ENCODE results near the gene INTS7.

INTS7 gene

DNA sequence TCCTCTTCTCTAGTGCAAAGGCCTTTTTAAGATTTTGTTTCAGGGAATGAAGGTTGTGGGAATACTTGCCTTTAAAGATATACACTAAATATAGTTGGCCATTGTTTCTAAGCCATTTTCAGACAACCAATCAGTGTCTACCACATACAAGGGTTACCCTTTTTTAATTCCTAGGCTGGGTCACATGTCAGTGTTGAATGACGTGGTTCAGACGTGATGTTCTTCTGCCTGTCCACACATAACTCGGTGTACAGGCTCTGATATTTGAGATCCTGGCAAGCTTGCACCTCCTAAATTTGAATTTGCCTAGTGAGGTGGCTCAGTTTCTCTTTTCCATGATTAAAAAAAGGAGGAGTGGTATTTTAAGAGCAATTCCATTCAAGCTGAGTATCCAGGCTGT, 39.0 kb upstream of the INTS7 start:
- Mint-ChIP-seq H3K9me3 (no peaks in the 10 kb centered on the region), H3K27me3 (ENCODE audit: low read depth, poor library complexity) (no peaks in the 10 kb centered on the region), H3K27ac (no peak overlapping the region), H3K4me3 (no peak overlapping the region), H3K4me1 (no peaks in the 10 kb centered on the region), H3K36me3 (ENCODE audit: low read depth) (peaks cover 50% of the 10 kb centered on the region)
- TF ChIP-seq, protein P1, sequence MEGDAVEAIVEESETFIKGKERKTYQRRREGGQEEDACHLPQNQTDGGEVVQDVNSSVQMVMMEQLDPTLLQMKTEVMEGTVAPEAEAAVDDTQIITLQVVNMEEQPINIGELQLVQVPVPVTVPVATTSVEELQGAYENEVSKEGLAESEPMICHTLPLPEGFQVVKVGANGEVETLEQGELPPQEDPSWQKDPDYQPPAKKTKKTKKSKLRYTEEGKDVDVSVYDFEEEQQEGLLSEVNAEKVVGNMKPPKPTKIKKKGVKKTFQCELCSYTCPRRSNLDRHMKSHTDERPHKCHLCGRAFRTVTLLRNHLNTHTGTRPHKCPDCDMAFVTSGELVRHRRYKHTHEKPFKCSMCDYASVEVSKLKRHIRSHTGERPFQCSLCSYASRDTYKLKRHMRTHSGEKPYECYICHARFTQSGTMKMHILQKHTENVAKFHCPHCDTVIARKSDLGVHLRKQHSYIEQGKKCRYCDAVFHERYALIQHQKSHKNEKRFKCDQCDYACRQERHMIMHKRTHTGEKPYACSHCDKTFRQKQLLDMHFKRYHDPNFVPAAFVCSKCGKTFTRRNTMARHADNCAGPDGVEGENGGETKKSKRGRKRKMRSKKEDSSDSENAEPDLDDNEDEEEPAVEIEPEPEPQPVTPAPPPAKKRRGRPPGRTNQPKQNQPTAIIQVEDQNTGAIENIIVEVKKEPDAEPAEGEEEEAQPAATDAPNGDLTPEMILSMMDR (IDR thresholded peaks at IDR 0.05): no peak
- DNase-seq: no peak

DNA sequence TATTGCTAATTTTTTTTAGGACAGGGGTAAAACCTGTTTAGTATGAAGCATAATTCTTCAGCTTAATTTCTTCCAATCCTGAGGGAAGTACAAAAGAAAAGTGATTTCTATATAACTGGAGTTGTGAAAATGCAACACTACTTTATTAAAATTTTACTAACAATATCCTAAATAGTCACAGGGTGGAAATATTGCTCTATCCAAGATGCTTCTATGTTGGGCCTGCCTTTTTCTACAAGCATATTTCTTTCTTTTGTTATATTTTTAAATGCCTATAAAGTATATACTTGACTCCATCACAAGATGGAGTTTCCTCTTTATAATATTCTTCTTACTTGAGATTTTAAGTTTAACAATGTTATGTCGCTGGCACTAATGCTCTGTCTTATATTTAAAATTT, 38.1 kb upstream of the INTS7 start:
- Mint-ChIP-seq H3K4me1 (no peaks in the 10 kb centered on the region), H3K27ac (no peak overlapping the region), H3K27me3 (ENCODE audit: low read depth, poor library complexity) (no peaks in the 10 kb centered on the region), H3K9me3 (no peaks in the 10 kb centered on the region), H3K36me3 (ENCODE audit: low read depth) (peaks cover 49% of the 10 kb centered on the region), H3K4me3 (no peak overlapping the region)
- TF ChIP-seq, protein P1 (IDR thresholded peaks at IDR 0.05): no peak
- DNase-seq: no peak

DNA sequence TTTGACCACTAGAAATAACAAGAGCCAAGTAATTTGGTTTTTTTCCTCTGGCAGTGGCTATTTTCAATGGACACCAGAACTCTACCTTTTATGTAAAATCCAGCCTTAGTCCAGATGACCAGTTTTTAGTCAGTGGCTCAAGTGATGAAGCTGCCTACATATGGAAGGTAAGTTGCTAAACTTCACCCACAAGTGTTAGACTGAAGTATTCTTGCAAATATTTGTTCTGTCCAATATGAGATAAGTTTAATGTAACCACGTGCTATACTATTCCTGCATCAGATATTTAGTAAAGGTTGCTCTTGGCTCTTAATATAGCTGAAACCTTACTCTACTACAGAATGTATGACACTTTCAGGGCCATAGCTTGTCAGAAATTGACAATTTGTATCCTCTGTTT, 36.7 kb upstream of the INTS7 start:
- H3K4me1 Mint-ChIP-seq: no peaks in the 10 kb centered on the region
- TF ChIP-seq, protein P1 (IDR thresholded peaks at IDR 0.05): no peak
- H3K9me3 Mint-ChIP-seq: no peaks in the 10 kb centered on the region
- H3K36me3 Mint-ChIP-seq (ENCODE audit: low read depth): peaks cover 63% of the 10 kb centered on the region
- DNase-seq: no peak
- H3K27me3 Mint-ChIP-seq (ENCODE audit: low read depth, poor library complexity): no peaks in the 10 kb centered on the region
- H3K4me3 Mint-ChIP-seq: no peak overlapping the region
- H3K27ac Mint-ChIP-seq: no peak overlapping the region

DNA sequence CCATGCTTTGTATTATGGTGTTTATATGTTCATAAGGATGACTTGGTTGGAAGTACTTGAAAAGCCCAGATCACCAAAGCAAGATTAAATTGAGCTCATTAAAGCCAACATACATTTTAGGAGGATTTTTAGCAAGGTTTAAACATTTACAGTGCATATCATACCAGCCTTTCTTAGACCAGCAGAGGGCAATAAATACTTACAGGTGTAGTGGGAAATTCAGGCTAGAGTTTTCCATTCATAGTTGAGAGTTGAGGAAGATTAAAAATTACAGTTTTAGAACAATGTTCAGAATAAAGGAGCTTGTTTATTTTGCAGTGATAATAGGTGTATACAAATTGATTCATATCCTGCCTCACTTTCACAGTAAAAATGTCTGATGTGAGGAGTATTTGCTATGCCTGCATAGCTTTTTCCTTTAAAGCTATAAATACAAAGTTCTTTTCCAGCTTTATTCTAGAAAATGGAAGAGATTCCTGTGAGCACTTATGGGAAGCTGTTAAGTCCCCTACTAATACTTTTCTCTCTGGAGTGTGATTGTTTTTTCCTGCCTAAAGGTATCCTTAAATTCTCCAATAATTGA, 35.5 kb upstream of the INTS7 start:
- no peaks in the 10 kb centered on the region for H3K9me3 Mint-ChIP-seq
- no peaks in the 10 kb centered on the region for H3K27me3 Mint-ChIP-seq (ENCODE audit: low read depth, poor library complexity)
- no peaks in the 10 kb centered on the region for H3K4me1 Mint-ChIP-seq
- peaks cover 56% of the 10 kb centered on the region for H3K36me3 Mint-ChIP-seq (ENCODE audit: low read depth)
- no peak for DNase-seq
- H3K27ac Mint-ChIP-seq: no peak overlapping the region
- no peak overlapping the region for H3K4me3 Mint-ChIP-seq
- TF ChIP-seq, protein P1 (IDR thresholded peaks at IDR 0.05): peak; percentile 44

DNA sequence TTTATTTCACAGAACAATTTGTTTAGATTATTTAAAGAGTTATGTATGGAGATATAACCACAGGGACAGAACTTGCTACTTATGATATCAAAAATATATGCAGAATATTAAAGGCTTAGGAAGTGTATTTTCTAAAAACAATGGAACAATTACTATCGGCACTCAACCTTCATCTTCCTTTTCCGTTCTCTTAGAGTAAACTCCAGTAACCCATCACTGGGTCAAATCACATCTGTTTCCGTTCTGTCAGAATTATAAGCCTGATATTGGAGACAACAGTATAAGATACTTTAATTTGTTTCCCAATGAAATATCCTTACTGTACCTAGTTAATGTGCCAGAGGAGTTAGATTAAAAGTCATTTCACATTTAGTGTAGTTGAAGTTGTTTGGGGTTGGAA, 32.4 kb upstream of the INTS7 start:
- Mint-ChIP-seq H3K36me3 (ENCODE audit: low read depth) (peaks cover 59% of the 10 kb centered on the region), H3K4me3 (no peak overlapping the region), H3K4me1 (no peaks in the 10 kb centered on the region), H3K9me3 (no peaks in the 10 kb centered on the region), H3K27ac (no peak overlapping the region), H3K27me3 (ENCODE audit: low read depth, poor library complexity) (no peaks in the 10 kb centered on the region)
- no peak for DNase-seq
- TF ChIP-seq, protein P1 (IDR thresholded peaks at IDR 0.05): no peak

DNA sequence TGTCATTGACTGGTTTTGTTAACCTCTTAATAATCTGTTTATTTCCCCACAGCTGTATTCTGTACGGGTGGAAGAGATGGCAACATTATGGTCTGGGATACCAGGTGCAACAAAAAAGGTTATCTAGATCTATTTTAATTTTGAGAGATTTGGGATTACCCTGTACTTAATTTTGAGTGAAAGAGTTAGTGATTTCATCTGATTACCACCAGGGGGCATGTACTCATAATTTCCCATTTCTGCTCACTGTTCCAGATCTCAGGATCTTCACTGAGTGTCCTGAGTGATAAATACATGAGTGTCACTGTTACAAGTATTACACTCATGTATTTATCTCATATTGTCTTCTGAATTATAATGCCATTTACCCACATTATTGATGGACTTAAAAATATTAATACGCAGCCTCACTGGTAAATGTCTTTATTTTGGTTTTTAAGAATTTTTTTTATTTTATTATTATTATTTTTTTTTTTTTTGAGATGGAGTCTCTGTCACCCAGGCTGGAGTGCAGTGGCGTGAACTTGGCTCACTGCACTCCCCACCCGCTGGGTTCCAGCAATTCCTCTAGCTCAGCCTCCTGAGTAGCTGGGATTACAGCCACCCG, 27.6 kb upstream of the INTS7 start:
- Mint-ChIP-seq H3K36me3 (ENCODE audit: low read depth) (peaks cover 62% of the 10 kb centered on the region), H3K4me1 (no peaks in the 10 kb centered on the region), H3K9me3 (peaks cover 20% of the 10 kb centered on the region), H3K27ac (no peak overlapping the region), H3K27me3 (ENCODE audit: low read depth, poor library complexity) (no peaks in the 10 kb centered on the region), H3K4me3 (no peak overlapping the region)
- no peak for DNase-seq
- TF ChIP-seq, protein P1 (IDR thresholded peaks at IDR 0.05): peak; percentile 56

All from nephron progenitor cell (in vitro differentiated cells).